Measurements from ENCODE around the gene RBMS1. TPM values are rescaled to one million over a fixed set of nuclear protein-coding genes. Genes with fewer than 3 reads are reported as not detected.

The RBMS1 gene
- total RNA-seq, 4 donors from 2014 or later, result 86.0 to 110 (median 91.5) TPM

DNA sequence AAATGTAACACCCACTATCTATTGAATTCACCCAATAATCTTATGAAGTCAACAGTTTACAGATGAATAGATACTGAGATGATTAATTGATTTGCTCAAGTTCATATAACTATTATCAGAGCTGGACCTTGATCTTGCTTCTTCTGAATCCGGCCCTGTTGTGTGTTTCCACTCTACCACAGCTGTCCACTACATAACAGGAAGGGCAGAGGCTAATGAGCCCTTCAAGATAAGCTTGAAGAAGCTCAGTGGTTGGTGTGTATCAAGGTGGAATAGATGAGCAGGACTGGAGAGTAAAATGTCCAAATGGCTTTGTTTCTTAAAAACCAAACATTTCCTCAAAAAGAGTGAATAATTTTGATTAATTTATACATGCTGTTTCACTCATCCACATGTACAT, 237.1 kb downstream of the RBMS1 start:
- no peaks in the 10 kb centered on the region for H3K36me3 ChIP-seq
- H3K4me1 ChIP-seq, result peaks cover 0 to 7% (median 0%) of the 10 kb centered on the region in 3 donors
- ATAC-seq, result no peak
- H3K4me3 ChIP-seq, result no peak overlapping the region
- no peak for TF ChIP-seq EP300 (IDR thresholded peaks at IDR 0.05)
- no peak for TF ChIP-seq POLR2A (IDR thresholded peaks at IDR 0.05)
- no peak for TF ChIP-seq POLR2AphosphoS5 (IDR thresholded peaks at IDR 0.05)
- 83% methylated on average over 1 of the region's 1 CpG for whole genome bisulfite sequencing, 2 donors (ENCODE audit: low coverage in 1 of 2)
- no peaks in the 10 kb centered on the region for H3K9me3 ChIP-seq
- no peaks in the 10 kb centered on the region for H3K27me3 ChIP-seq
- no peak overlapping the region for H3K27ac ChIP-seq

- Histone ChIP-seq H3K36me3 (no peaks in the 10 kb centered on the region), H3K27me3 (no peaks in the 10 kb centered on the region), H3K4me1 (peaks cover 0 to 8% (median 0%) of the 10 kb centered on the region in 3 donors), H3K4me3 (no peak overlapping the region), H3K27ac (no peak overlapping the region), H3K9me3 (no peaks in the 10 kb centered on the region)
- no peak for TF ChIP-seq POLR2AphosphoS5 (IDR thresholded peaks at IDR 0.05)
- TF ChIP-seq POLR2A (IDR thresholded peaks at IDR 0.05), result no peak
- no peak for TF ChIP-seq EP300 (IDR thresholded peaks at IDR 0.05)
- no peak for TF ChIP-seq CTCF (IDR thresholded peaks at IDR 0.05)
- WGBS, 2 donors (ENCODE audit: low coverage in 1 of 2), result 100% methylated on average over 1 of the region's 1 CpG
- no peak for ATAC-seq
Measured at GRCh38 chr2:160255408-160255807, 238.2 kb downstream of the RBMS1 start.

GRCh38 chr2:160254189-160254762, 239.3 kb downstream of the RBMS1 start:
- H3K27me3 ChIP-seq, result no peaks in the 10 kb centered on the region
- no peak for TF ChIP-seq CTCF (IDR thresholded peaks at IDR 0.05)
- no peak for TF ChIP-seq POLR2AphosphoS5 (IDR thresholded peaks at IDR 0.05)
- TF ChIP-seq EP300 (IDR thresholded peaks at IDR 0.05), result no peak
- no peak for TF ChIP-seq POLR2A (IDR thresholded peaks at IDR 0.05)
- no peak for ATAC-seq
- no peak overlapping the region for H3K4me3 ChIP-seq
- no peaks in the 10 kb centered on the region for H3K9me3 ChIP-seq
- H3K27ac ChIP-seq, result no peak overlapping the region
- 87 to 92% methylated on average over 5 to 6 of the region's 6 CpGs for WGBS, 2 donors (ENCODE audit: low coverage in 1 of 2)
- peaks cover 0 to 8% (median 0%) of the 10 kb centered on the region in 3 donors for H3K4me1 ChIP-seq
- H3K36me3 ChIP-seq, result no peaks in the 10 kb centered on the region

DNA sequence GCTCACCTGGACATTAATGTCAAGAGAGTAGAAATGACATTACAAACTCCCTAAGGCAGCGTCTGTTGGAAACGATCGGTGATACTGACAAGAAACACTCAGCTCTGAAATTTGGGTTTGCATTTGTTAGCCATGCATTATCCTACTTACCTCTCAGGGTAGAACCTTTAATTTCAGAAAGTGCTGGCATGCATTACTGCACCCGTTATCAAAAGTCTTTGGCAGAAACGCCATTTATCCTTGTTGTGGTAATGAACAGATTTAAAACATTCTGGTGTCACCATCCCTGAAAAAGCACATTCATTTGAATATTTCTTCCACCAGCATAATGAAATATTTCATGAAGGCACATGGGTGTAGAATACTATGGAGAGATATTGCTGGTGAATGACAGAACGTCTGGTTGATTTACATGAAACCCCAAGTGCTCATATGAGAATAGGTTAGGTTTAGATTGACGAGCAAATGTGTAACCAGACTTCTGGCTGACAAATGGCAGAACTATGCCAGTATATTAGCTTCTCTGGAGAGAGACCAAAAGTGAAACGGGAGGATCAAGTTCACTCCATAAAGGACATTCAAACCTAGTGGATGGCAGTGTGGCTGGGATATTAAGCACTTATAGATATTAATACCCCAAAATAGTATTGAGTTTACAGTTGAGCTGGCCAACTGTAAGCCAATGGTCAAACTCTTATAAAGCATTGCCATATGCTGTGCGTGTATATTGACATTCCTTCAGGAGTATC, 240.0 kb downstream of the RBMS1 start:
- Histone ChIP-seq H3K27me3 (no peaks in the 10 kb centered on the region), H3K9me3 (no peaks in the 10 kb centered on the region), H3K4me3 (no peak overlapping the region), H3K27ac (no peak overlapping the region), H3K36me3 (no peaks in the 10 kb centered on the region), H3K4me1 (peaks cover 0 to 8% (median 0%) of the 10 kb centered on the region in 3 donors)
- WGBS, 2 donors (ENCODE audit: low coverage in 1 of 2), result 61 to 80% methylated on average over 8 to 9 of the region's 9 CpGs
- no peak for ATAC-seq
- TF ChIP-seq CTCF (IDR thresholded peaks at IDR 0.05) (no peak), POLR2A (IDR thresholded peaks at IDR 0.05) (no peak), EP300 (IDR thresholded peaks at IDR 0.05) (no peak), POLR2AphosphoS5 (IDR thresholded peaks at IDR 0.05) (no peak)

DNA sequence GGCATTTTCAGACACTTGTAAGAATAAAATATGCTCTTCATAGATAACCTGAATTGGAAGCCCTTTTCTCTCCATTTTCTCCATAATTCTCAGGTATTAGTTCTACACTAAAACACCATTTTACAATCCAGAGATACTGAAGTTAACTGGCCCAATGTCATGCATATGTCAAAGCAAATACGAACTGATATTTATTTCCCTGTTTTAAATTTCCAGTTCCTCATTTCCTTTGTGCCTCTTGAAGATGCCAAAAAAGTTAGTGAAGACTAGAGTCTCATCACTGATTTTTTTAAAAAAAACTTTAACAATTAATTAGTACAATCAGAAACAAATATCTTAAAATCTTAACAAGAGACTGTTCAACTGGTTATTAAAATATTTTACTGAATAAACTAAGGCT, 240.7 kb downstream of the RBMS1 start:
- no peaks in the 10 kb centered on the region for H3K27me3 ChIP-seq
- H3K27ac ChIP-seq, result no peak overlapping the region
- ATAC-seq, result no peak

More for the DNA sequence above, 240.7 kb downstream of the RBMS1 start:
- Histone ChIP-seq H3K9me3 (no peaks in the 10 kb centered on the region), H3K4me1 (peaks cover 0 to 8% (median 0%) of the 10 kb centered on the region in 3 donors), H3K36me3 (no peaks in the 10 kb centered on the region), H3K4me3 (no peak overlapping the region)
- no peak for TF ChIP-seq POLR2AphosphoS5 (IDR thresholded peaks at IDR 0.05)
- no peak for TF ChIP-seq POLR2A (IDR thresholded peaks at IDR 0.05)
- TF ChIP-seq CTCF (IDR thresholded peaks at IDR 0.05), result no peak
- TF ChIP-seq EP300 (IDR thresholded peaks at IDR 0.05), result no peak
- 60 to 75% methylated on average over 1 of the region's 1 CpG for WGBS, 2 donors (ENCODE audit: low coverage in 1 of 2)

Measured in gastroesophageal sphincter (tissue), 4 donors.